ENCODE data around the gene UBE2L3.
A peak's percentile ranks its signal among the peaks of the same experiment; 100 is the strongest.
"Not testable (repeated sequence)": the region's sequence is repeated elsewhere in the genome, so short reads cannot be mapped to it uniquely, and the experiment has no call there.

Gene UBE2L3

DNA sequence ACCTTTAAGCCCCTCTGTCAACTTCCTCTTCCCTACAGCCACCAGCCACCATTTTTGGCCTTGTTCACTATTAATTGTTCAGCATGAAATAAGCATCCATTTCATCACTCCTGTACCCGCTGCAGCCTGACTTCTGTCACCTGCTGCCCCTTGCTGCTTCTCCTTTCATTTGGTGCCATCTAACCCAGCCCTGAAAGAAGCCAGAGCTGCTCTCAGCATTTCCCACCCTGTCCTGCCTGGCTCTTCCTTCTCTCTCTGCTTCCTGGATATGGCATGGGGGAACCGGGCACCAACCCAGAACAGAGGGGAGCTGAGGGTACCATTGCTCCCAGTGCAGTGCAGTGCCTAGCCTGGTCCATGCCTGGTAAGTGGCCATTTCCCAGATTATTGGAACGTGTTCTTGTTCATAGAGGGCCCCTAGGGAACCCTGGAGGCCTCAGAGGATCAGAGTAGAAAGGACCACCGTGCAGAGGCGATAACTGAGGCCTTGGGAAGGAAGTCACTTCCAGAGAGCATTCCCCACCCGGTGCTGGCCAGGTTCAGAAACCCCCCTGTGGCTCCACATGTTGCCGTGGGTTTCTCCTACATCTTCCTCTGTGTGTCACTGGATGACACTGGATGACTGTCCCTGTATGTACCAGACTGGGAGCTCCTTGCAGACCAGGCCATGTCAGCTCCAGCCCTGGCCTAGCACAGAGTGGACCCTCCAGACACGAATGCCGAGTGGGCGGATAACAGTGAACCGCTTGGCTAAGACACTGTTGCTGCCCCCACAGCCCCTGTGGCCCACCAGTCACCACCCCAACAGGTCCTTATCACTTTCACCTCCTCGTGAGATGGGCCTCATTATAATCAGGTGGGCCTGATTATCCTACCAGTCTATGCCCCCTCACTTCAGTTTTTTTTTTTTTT is 57.6 kb downstream of the UBE2L3 start:
- FAIRE-seq (no peak), DNase-seq (ENCODE audit: insufficient read length, low spot score) (no peak)

GRCh38 chr22:21626073-21626734 is 58.7 kb downstream of the UBE2L3 start:
- FAIRE-seq: no peak
- no peak for DNase-seq (ENCODE audit: insufficient read length, low spot score)

DNA sequence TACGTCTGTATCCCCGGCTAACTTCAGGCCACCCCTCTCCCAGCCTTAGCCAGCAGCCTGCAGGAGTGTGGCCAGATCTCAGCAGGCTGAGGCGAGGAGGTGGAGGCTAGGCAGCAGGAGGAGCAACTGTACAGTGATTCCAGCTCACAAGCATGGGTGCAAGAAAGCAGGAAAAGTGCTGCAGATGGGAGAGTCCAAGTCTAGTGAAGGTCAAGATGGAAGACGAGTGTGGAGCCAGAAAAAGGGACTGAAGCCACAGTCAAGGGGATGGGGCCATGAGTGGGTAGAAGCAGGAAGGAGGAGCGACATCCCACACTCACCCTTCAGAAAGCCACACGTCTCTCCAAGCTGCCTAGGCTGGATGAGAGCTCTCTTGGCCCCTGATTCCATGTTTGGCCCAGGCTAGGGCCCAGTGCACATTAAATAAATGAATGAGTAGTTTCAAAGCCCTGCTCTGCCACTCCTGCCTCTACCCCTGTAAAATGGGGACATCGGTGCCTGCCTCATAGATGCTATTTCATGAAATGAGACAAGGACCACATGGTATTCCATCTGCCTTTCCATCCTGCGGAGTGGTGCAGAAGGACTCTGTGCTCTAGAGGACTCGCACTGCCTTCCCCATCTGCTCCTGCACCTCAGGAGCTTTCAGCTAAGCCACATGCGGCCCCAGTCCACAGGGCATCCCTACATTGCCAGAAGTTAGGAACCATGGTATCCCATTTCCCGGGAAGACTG is 59.4 kb downstream of the UBE2L3 start:
- no peak for DNase-seq (ENCODE audit: insufficient read length, low spot score)

DNA sequence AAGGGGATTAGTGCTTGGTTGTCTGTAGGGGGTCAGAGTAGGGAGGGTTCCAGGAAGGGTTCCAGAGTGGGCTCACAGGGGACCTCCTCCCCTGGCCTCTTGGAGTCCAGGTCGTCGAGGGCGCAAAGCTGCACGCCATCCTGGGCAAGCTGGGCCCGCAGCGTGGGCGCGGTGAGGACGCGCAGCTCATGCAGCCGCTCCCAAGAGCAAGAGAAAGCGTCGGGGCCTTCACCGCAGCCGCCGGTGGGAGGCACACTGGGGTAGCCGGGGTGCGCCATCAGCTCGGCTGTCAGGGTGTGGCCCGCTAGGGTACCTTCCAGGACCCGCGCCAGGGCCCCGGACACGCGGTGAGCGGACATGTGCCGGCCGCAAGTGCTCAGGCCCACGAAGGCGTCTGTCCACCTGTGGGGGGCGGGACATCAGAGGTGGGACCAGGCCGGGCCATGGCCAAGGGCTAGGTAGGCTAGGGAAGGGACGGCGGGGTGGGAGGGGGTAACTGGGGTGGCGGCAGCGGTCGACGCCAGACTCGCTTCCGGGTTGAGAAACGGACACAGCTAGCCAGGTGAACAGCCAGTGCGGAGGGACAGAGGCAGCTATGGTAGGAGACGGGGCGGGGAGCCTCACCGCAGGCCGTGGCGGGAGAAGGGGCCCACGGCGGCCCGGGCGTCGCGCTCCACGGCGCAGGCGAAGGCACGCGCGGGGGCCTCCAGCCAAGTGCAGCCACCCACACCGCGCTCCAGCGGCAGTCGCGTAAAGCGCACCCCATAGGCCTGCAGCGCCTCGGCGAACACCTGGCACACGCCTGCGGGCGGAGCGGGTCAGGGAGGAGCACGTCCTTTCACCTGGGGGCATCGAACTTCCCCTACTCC is 61.1 kb downstream of the UBE2L3 start:
- no peak for FAIRE-seq
- DNase-seq (ENCODE audit: insufficient read length, low spot score): no peak

More for the DNA sequence above, 59.4 kb downstream of the UBE2L3 start:
- FAIRE-seq: no peak

- FAIRE-seq: peak; percentile 93
- DNase-seq (ENCODE audit: insufficient read length, low spot score): peak; percentile 98
Observed at GRCh38 chr22:21629255-21630149, 62.0 kb downstream of the UBE2L3 start, which contains the start of gene YDJC. TSS of gene YDJC (minus strand) at chr22:21630022. CDS start at chr22:21630014, 8 bp downstream.

DNA sequence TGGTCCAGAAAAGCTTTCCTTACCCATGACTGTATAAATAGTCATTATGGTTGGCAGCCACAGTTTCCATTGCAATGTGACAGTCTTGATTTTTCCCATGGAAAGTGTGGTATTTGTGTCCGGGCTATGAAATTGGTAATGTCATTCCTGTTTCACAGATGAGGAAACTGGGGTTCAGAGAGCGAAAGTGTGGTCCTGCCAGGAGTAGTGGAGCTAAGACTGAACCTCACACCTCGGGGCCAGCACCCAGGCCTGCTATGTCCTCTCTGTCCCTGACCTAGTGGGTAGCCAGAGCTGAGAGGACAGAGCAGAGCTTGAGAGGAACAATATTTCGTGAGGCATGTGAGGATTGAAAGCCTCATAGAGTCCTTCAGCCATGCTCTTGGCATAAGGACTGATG is 63.5 kb downstream of the UBE2L3 start:
- FAIRE-seq (no peak), DNase-seq (ENCODE audit: insufficient read length, low spot score) (no peak)

- FAIRE-seq: no peak
- DNase-seq (ENCODE audit: insufficient read length, low spot score): no peak
Observed at GRCh38 chr22:21632237-21632895, 64.9 kb downstream of the UBE2L3 start, which contains the start of gene CCDC116. TSS of gene CCDC116 (plus strand) at chr22:21632760. CDS start at chr22:21633182, 422 bp downstream.

- FAIRE-seq: no peak
- DNase-seq (ENCODE audit: insufficient read length, low spot score): no peak
Observed at GRCh38 chr22:21632931-21633330, 65.4 kb downstream of the UBE2L3 start.

DNA sequence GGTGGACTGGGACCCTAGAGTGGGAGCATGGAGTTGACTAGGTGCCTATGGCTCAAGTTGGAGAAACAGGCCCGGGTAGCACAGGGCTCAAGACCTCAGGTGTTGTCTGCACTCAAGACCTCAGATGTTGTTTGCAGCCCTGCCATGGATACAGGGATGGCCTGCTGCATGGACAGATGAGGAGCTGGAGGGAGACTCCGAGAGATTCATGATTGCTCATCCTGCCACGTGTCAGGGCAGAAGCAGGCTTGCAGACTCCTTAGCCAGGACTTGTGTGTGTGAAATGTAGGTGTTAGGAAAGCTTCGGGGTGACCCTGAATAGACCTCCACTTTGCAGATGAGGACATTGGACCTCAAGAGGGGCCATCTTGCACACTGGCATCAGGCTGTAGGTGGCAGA is 66.0 kb downstream of the UBE2L3 start:
- no peak for FAIRE-seq
- no peak for DNase-seq (ENCODE audit: insufficient read length, low spot score)

GRCh38 chr22:21634081-21634480 is 66.6 kb downstream of the UBE2L3 start:
- no peak for FAIRE-seq

GRCh38 chr22:21634844-21635243 is 67.3 kb downstream of the UBE2L3 start:
- FAIRE-seq: no peak
- DNase-seq (ENCODE audit: insufficient read length, low spot score): no peak

More at GRCh38 chr22:21634081-21634480, 66.6 kb downstream of the UBE2L3 start:
- DNase-seq (ENCODE audit: insufficient read length, low spot score): no peak

- FAIRE-seq (no peak), DNase-seq (ENCODE audit: insufficient read length, low spot score) (no peak)
Observed at GRCh38 chr22:21635771-21636510, 68.4 kb downstream of the UBE2L3 start.

DNA sequence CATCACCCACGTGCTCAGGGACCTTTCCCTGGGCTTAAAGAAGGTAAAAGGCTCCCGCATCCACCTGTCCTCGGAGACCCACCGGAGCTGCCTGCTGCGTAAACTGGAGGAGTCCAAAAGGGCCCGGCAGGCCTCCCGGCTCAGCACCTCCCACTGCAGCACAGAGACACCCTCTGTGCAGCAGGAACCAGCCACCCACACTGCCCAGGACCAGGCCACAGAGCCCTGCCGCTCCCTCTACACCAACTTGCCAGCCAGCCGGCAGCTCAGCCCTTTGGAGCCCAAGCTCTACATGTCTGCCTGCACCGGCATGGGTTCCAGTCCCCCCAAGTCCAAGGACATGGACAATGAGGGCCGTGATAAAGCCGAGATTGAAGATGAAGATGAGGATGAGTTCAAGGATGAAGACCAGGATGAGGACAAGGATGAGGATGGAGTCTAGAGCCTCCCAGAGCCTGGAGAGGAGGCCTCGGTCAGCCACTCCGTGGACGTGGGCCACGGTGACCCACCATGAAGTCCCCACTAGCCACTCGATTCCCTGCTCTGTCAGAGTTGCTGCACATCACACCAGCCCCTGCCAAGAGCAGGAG is 69.2 kb downstream of the UBE2L3 start:
- FAIRE-seq: no peak
- no peak for DNase-seq (ENCODE audit: insufficient read length, low spot score)

GRCh38 chr22:21637450-21637849 is 69.9 kb downstream of the UBE2L3 start:
- not testable (repeated sequence) for DNase-seq (ENCODE audit: insufficient read length, low spot score); FAIRE-seq

DNA sequence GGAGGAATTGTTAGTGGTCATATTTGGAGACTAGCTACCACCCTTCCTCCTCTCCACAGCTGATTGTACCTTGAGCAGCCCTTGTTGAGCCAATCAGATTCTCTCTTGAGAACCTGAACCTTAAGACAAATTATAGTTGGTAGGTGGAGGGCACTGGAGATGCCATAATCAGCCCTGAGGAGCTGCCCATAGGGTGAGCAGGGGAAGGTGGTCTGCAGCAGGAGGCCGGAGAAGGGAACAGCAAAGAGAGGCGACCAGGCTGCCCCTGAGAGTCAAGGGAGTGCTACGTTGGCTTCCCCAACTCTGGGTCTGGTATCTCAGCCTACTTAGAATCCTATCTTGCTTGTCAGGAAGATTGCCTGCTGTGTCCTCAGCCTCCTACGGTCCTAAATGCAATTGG is 71.8 kb downstream of the UBE2L3 start:
- DNase-seq (ENCODE audit: insufficient read length, low spot score) (no peak), FAIRE-seq (no peak)

GRCh38 chr22:21640810-21641209 is 73.3 kb downstream of the UBE2L3 start:
- FAIRE-seq (no peak), DNase-seq (ENCODE audit: insufficient read length, low spot score) (no peak)

- DNase-seq (ENCODE audit: insufficient read length, low spot score): no peak
- FAIRE-seq: peak; percentile 8
Observed at GRCh38 chr22:21641417-21641788, 73.9 kb downstream of the UBE2L3 start.
